Glomerular visceral epithelial cell (primary cell): Measurements from ENCODE around the gene IQCH.

Experiments
- DNase-seq: peaks from one replicate; pipeline ENCODE4 v3.0.0-alpha.2; 2016; ENCODE audit errors: extremely low spot score

Gene IQCH

GRCh38 chr15:67300266-67301025 is 45.9 kb downstream of the IQCH start:
- no peak for DNase-seq

GRCh38 chr15:67303490-67304363 is 49.1 kb downstream of the IQCH start:
- peak; percentile 52 for DNase-seq

GRCh38 chr15:67304778-67305177 is 50.2 kb downstream of the IQCH start:
- DNase-seq, result no peak

DNA sequence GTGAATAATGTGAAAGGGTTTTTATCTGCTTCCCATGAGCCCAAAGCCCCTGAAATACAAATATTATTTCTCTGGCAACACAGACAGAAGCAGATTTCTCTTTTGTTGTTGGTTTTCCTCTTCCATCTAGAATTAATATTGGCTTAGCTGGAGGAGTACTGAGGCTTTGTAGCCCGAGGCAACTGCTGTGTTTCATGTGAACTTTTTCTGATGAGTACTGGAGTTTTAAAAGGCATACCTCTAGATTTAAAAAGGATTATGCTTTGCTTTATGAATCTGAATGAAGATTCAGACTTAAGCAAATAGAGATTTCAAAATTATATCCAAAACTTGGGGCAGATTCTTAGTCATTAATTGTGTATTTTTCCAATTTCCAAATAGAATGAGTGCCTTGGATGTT is 50.9 kb downstream of the IQCH start:
- no peak for DNase-seq

DNA sequence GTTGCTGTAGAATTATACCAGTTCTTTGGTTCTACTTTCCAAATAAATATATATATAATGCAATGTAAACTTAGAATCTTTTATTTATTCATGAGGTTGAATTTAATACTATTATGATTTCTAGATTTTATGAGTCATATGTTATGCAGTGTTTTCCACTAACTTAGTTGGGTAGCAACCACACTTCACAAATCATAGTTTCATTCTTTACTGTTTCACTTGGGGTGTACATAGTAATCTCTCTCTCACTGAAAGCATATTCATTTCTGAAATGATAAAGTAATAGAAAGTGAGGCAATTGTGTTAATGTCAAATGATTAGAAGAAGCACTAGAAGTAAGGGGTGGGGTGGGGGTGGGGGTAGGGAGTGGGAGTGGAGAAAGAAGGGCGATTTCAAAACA is 52.6 kb downstream of the IQCH start:
- no peak for DNase-seq

DNA sequence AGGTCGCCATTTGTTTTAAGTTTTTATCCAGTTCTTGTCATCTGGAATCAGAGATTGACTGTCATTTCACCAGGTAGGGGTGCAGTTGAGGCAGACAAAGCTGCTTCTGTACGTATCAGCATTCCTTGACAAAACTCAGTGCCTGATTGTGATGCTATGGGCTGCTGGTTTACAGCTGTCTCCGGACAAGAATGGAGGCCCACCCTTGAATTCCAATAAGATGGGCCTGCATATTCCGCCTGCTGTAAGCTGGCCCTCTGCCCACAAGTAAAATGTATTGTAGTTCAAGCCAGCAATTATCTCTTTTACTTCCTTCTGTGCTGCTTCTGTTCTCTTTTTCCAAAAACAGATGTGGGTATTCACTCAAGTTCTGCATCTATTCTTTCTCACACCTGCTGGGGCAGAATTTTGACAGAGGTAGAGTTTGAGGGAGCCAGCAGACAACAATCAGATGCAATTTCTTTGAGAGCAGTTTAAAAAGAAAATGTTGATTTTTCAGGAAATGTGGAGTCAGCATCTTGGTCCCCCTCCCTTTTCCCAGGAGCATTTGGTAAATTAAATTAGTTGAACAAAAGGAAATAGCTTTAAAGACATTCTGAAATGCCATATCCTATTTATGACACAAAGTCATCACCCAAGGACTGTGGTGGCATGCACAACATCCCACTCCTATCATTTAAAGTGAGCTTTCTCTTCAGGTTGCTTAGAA is 53.5 kb downstream of the IQCH start:
- no peak for DNase-seq

GRCh38 chr15:67311731-67312130 is 57.1 kb downstream of the IQCH start:
- DNase-seq, result no peak

DNA sequence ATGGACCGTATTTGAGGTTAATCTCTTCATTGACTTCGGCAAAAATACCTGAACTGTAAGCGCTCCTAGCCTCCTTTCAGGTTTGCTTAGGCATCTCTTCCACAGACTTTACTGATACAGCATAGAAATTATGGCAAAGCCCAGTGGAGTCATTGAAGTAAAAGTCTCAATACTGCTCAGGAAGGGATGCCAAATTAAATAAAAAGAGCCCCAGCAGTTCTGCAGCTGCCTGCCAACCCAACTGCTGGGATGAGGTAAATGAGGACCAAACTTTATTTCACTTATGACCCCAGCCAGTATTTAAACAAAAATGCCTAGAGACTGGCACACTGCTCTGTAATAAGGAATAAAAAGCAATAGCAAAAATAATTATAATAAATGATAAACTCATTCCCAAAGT is 65.4 kb downstream of the IQCH start:
- DNase-seq, result no peak

- DNase-seq, result no peak
Observed at GRCh38 chr15:67321352-67321751, 66.8 kb downstream of the IQCH start.

GRCh38 chr15:67322481-67322880 is 67.9 kb downstream of the IQCH start:
- DNase-seq, result no peak

GRCh38 chr15:67327312-67327711 is 72.7 kb downstream of the IQCH start:
- DNase-seq, result no peak

DNA sequence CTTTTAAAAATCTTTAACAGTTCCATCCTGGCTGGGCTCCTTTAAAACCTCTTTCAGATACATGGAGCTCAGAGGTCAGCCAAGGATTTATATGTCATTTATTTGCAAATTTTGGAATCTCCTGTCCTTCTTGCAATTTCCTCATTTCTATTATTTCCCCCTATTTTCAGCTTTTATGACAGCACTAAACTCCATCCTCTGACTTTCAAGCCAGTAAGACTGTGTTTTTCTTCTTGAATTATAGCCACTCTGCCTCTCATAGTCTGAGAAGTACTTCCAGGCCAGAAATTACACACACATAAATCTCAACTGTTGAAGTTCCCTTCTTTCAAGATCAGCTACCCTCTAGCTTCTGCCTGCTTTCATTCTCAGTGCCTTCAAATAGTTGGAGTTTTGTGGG is 73.2 kb downstream of the IQCH start:
- no peak for DNase-seq

DNA sequence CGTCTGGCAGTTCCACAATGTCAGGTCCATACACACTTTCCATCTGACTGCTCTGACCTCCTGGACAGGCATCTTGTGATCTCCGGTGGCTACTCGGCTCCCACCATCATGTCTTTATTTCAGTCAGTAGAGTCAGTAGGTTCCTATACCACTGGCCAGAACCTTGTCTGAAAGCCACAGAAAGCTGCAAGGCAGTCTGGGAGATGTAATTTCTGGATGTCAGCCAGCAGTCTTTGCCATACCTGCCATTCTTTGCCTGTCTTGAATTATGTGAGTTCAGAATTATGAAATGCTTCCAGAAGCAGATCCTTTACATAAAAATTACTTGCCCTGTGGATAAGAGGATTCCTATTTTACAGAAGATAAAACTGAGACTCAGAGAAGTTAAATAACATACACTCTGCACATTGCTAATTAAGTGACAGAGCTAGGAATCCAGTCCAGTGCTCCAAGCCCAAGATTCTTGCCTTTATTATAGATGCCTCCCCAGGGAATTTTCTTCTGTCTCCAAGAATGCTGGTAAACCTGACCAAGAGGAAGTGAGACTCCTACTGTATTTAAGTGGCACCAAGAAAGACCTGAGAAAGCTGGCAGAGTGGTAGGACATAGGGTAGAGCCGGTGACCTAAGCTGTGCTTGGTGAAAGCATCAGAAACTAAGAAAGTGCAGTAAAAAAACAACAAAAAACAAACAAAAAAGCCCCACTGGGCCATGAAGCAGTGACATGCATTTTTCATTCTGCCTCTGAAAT is 75.6 kb downstream of the IQCH start:
- no peak for DNase-seq

GRCh38 chr15:67331676-67332075 is 77.1 kb downstream of the IQCH start:
- no peak for DNase-seq

- no peak for DNase-seq
Observed at GRCh38 chr15:67335026-67335425, 80.4 kb downstream of the IQCH start.

DNA sequence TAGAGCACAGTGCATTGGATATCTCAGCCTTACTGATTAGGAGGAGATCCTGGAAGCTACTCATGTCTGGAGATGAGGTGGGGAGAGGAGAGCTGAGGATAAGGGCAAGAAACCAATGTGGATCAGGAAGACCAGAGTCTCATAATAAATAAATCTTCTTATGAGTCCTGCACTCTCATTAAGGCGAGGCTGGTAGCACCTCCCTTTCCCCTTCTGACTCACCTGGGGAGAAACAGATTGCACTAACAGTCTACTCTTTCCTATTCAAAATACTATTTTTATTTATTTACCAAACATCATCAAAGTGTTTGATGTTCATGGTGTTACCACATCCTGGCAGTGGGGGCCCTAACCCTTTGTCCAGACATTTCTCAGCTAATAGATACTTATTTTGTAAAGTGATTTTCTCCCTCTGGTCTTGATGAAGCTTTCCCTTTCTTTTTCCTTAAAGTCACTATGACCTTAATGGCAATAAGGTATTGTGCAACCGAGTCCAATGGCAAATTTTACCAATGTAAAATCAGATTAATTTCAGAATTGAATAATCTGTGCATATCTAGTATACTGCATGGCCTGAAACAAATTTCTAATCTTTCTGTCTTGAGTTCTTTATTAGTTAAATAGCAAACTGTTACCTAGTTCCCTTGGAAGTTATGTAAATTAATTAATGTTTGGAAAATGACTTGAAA is 81.1 kb downstream of the IQCH start:
- DNase-seq, result no peak

DNA sequence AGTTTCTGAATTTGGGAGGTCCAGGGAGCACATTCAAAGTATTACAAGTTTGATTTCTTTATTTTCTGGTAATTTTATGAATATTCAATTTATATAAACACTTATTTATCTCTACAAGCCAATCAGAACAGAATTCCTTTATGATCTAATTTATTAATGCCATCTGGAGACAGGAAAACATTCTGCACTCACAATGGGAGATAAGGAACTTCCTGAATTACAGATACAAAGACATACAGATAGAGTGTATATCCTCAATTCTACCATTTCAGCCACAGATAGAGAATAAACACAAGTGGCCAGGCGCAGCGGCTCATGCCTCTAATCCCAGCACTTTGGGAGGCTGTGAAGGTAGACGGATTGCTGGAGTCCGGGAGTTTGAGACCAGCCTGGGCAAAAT is 86.0 kb downstream of the IQCH start:
- no peak for DNase-seq

DNA sequence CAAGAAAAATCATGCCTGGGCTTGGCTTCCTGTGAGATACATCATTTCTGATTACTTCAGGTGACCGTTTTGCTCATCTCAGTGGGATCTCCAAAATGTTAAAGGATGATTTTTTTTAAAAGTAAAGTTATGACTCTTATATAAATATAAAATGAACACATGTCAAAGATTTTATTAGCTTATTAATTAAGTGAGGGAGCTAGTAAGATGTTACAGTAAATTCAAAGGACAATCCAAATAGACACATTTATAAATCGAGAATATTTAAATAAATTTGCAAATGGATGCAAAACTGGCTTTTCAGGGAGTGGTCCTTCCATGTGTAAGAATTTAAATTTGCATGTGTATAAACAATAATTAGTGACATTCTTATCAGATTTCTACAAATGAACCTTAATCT is 87.0 kb downstream of the IQCH start:
- no peak for DNase-seq

DNA sequence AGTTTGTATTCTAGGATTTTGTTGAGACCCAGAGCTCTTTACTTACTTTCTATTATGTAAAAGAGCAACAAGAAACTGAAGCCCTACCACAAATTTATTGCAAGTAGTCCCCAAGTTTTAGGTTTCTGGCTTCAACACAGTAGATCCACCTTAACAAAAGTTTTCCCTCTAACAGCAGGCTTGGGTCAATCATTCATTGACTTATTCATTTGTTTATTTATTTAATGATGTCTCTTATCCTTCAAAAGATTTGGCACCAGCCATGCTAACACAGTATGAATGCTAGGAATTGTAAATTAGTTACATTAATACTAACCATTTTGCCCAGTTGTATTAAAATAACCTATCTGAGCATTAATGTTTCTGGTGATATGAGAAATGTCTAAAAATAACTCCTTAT is 88.6 kb downstream of the IQCH start:
- DNase-seq, result no peak

- DNase-seq, result no peak
Observed at GRCh38 chr15:67349634-67350033, 95.0 kb downstream of the IQCH start.

- DNase-seq, result no peak
Observed at GRCh38 chr15:67350042-67350441, 95.5 kb downstream of the IQCH start.
